HepG2 (cell line): Measurements from ENCODE around the gene TCFL5.

ENCODE experiments used
- NFYB ChIP-seq: sonication (generic); formaldehyde crosslinking; IDR thresholded peaks from 2 replicates; pipeline ENCODE4 v1.4.0; 2020; ENCODE audit warnings: missing genetic modification reagents
- RBAK ChIP-seq: sonication (generic); formaldehyde crosslinking; IDR thresholded peaks from 2 replicates; pipeline ENCODE4 v1.5.1; 2020; ENCODE audit warnings: mild to moderate bottlenecking, missing genetic modification reagents
- RNF219 ChIP-seq: sonication (generic); formaldehyde crosslinking; IDR thresholded peaks from 2 replicates; pipeline ENCODE4 v1.5.0; 2020; ENCODE audit warnings: mild to moderate bottlenecking, missing genetic modification reagents
- SMARCC2 ChIP-seq: fragments of 450-650 bp; IDR thresholded peaks from 2 replicates; pipeline ENCODE4 v1.6.1; 2017; ENCODE audit warnings: antibody characterized with exemption, mild to moderate bottlenecking
- SNAPC5 ChIP-seq: sonication (generic); formaldehyde crosslinking; IDR thresholded peaks from 2 replicates; pipeline ENCODE4 v1.8.1; 2023; ENCODE audit warnings: mild to moderate bottlenecking, missing genetic modification reagents, borderline replicate concordance
- USF2 ChIP-seq, 2 experiments: sonication (generic) in 1 of 2; formaldehyde crosslinking in 1 of 2; IDR thresholded peaks; 2 replicates each; pipeline versions ENCODE4 v1.5.1 to v1.6.1; 2011 to 2020; ENCODE audit warnings: borderline replicate concordance in 1 of 2, low read depth in 1 of 2, low read length in 1 of 2, mild to moderate bottlenecking in 1 of 2, missing genetic modification reagents in 1 of 2, moderate library complexity in 1 of 2
- ZC3H4 ChIP-seq: sonication (generic); formaldehyde crosslinking; IDR thresholded peaks from 2 replicates; pipeline ENCODE4 v1.4.0; 2020; ENCODE audit warnings: missing genetic modification reagents, borderline replicate concordance
- ZNF75D ChIP-seq: sonication (generic); formaldehyde crosslinking; IDR thresholded peaks from 2 replicates; pipeline ENCODE4 v1.8.1; 2023; ENCODE audit warnings: missing genetic modification reagents, mild to moderate bottlenecking, borderline replicate concordance
- ZSCAN31 ChIP-seq: sonication (generic); formaldehyde crosslinking; IDR thresholded peaks from 2 replicates; pipeline ENCODE4 v1.5.0; 2020; ENCODE audit warnings: low read depth, mild to moderate bottlenecking, missing genetic modification reagents

GRCh38 chr20:62818592-62819493, 42.8 kb downstream of the TCFL5 start:
- TF ChIP-seq NFYB (no peak), RNF219 (CRISPR knock-in tag) (no peak), SMARCC2 (no peak), SNAPC5 (no peak), ZNF75D (CRISPR knock-in tag) (no peak), ZSCAN31 (CRISPR knock-in tag) (peak; percentile 41; the same call in 1 of the 2 replicates), ZC3H4 (CRISPR knock-in tag) (no peak), RBAK (no peak), USF2 (IDR thresholded peaks at IDR 0.05; ENCODE audit: low read depth, low read length) (no peak), USF2 (CRISPR knock-in tag; IDR thresholded peaks at IDR 0.05; ENCODE audit: borderline replicate concordance) (no peak)
